ENCODE measurements around the gene FGD2.

FGD2 gene

DNA sequence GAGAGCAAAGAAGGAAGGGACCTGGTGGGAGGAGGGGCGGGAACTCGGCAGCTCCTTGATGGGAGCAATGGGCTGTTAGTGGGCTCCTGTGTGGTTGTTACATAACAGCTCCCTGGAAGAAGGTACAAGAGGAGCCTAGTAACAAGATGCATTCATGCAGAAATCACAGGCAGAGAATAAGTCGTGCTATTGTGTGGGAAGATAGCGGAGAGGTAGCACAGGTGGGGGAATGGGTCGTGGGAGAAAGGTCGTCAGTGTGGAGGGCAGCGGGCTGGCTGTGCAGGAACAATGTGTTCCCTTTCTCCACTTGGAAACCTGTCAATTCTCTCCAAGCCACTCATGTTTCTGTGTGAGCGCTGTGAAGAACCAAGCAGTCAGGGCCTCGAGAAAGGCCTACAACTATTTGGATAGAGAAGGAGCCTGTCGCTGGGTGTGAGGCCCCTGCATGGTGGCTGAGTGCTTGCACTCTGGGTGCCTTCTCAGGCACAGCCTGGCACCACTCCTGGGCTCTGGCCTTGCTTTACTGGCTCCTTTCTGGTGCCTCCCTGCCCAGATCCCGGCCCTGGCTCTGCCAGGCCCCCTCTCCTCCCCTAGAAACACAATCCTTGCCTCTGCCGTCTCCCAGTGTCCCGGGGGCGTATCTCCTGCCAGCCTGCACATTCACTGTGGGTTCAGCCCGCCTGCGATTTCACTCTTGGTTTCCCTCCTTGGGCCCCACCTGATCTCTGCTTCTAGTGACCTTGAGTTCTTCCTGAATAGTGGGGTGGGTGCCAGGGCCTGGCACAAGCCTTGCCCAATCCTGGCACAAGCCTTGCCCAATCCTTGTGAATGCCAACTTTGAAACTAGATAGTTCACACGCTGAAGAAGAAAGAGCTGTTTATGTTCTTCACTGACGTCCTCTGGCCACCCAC is 7.4 kb upstream of the FGD2 start:
- DNase-seq (ENCODE audit: low read depth) = no peak
- H3K4me3 ChIP-seq (ENCODE audit: control insufficient read depth, low read depth, low read length) = no peak overlapping the region
- TF ChIP-seq, protein P1, sequence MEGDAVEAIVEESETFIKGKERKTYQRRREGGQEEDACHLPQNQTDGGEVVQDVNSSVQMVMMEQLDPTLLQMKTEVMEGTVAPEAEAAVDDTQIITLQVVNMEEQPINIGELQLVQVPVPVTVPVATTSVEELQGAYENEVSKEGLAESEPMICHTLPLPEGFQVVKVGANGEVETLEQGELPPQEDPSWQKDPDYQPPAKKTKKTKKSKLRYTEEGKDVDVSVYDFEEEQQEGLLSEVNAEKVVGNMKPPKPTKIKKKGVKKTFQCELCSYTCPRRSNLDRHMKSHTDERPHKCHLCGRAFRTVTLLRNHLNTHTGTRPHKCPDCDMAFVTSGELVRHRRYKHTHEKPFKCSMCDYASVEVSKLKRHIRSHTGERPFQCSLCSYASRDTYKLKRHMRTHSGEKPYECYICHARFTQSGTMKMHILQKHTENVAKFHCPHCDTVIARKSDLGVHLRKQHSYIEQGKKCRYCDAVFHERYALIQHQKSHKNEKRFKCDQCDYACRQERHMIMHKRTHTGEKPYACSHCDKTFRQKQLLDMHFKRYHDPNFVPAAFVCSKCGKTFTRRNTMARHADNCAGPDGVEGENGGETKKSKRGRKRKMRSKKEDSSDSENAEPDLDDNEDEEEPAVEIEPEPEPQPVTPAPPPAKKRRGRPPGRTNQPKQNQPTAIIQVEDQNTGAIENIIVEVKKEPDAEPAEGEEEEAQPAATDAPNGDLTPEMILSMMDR (IDR thresholded peaks at IDR 0.05; ENCODE audit: control insufficient read depth, insufficient read depth, low read depth, low read length, missing control alignments) = no peak

DNA sequence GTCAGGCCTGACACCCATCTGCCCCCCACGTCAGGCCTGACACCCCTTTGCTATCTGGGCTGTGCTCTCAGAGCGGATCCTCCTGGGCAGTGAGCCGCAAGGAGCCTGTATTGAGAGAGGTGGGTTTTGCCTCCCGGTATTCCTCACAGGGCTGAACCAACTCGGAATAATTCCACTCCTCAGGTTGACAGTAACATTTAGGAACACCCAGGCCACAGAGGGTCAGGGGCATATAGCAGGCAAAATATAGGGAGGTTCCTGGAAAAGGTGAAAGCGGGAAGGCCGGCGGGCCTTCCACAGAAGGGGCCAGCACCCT is 6.8 kb upstream of the FGD2 start:
- TF ChIP-seq, protein P1 (IDR thresholded peaks at IDR 0.05; ENCODE audit: control insufficient read depth, insufficient read depth, low read depth, low read length, missing control alignments) = no peak
- no peak overlapping the region for H3K4me3 ChIP-seq (ENCODE audit: control insufficient read depth, low read depth, low read length)
- DNase-seq (ENCODE audit: low read depth) = no peak

DNA sequence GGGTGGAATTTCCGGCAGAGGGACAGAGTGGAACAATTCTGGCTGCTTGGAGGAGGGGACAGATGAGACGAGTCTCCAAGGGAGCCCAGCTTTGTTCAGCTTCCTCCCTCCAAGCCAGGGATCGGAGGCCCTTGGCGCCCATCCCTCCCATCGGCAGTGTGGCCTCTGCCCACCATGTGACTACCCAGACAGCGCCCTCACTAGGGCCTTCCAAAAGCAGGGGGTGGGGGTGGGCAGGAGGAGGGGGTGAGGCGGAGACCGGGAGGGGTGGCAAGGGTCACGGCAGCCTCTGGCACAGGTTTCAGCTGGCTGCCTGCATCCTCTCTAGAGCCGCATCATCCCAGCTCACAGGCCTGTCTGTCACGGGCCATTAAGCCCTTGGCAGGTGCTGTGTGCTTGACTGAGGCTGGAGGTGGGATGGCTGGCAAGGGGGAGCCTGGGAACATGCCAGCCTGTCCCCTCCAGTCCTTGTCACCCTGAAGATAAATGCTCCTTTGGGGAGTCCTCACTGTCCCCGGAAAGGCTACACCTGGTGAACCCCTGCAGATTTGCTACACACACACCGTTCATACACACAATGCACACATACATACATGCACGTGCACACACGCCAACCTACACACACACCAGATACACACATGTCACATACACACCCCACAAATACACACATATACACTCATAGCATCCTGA is 6.2 kb upstream of the FGD2 start:
- TF ChIP-seq, protein P1 (IDR thresholded peaks at IDR 0.05; ENCODE audit: control insufficient read depth, insufficient read depth, low read depth, low read length, missing control alignments) = no peak
- H3K4me3 ChIP-seq (ENCODE audit: control insufficient read depth, low read depth, low read length) = no peak overlapping the region
- no peak for DNase-seq (ENCODE audit: low read depth)

DNA sequence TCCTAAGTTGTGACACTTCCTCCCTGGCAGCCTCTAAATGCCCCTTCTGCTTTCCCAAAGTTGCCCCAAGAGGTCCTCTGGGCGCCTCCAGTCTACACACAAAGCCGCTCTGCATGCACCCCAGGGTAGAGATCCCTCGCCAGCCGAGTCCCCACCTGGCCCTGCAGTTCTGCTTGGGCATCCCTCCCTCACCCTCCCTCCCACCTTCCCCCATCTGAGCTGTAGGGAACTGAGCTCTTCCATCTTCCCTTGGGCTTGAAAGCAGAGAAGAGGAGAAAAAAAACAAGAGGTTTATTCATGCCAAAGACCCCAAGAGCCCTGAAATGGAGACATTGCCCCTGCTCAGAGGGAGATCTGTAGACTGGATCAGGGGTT is 5.7 kb upstream of the FGD2 start:
- TF ChIP-seq, protein P1 (IDR thresholded peaks at IDR 0.05; ENCODE audit: control insufficient read depth, insufficient read depth, low read depth, low read length, missing control alignments) = no peak
- DNase-seq (ENCODE audit: low read depth) = no peak
- no peak overlapping the region for H3K4me3 ChIP-seq (ENCODE audit: control insufficient read depth, low read depth, low read length)

DNA sequence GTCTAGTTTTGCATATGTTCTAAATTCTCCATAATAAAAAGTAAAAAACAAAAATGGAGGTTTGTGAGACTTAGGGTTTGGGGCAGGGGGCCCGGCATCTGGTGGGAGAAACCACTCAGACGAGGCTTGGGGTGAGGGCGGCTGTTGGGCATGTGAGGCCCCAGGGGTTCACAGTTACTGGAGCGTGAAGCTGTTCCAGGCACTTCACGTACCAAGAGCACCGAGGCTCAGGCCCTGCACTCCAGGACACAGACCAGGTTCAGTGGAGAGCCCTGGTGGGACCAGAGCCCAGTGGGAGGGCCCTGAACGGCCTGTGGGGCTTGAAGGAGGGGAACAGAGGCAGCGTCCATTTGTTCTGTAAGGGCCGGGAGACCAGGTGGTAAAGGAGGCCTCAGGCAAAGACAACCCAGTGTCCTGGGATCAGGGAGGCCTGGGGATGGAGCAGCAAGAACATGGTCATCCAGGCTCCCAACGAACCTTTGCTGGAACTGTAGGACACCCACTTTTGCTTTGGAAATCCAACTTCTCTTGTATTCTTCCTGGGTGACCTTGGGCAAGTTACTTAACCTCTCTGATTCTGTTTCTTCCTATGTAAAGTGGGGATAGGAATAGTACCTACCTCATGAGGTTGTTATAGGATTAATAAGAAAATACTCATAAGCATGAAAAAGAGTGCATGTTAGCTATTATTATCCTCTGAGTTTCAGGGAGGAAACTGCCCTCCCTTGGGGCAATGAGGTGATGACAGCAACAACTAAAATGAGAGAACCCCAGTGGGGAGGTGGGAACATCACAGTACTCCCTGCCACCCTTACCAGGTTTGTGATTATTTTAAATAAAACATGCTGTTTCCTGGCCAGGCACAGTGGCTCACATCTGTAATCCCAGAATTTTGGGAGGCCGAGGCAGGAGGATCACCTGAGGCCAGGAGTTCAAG is 1.1 kb upstream of the FGD2 start:
- TF ChIP-seq, protein P1 (IDR thresholded peaks at IDR 0.05; ENCODE audit: control insufficient read depth, insufficient read depth, low read depth, low read length, missing control alignments) = no peak
- H3K4me3 ChIP-seq (ENCODE audit: control insufficient read depth, low read depth, low read length) = no peak overlapping the region
- DNase-seq (ENCODE audit: low read depth) = no peak

DNA sequence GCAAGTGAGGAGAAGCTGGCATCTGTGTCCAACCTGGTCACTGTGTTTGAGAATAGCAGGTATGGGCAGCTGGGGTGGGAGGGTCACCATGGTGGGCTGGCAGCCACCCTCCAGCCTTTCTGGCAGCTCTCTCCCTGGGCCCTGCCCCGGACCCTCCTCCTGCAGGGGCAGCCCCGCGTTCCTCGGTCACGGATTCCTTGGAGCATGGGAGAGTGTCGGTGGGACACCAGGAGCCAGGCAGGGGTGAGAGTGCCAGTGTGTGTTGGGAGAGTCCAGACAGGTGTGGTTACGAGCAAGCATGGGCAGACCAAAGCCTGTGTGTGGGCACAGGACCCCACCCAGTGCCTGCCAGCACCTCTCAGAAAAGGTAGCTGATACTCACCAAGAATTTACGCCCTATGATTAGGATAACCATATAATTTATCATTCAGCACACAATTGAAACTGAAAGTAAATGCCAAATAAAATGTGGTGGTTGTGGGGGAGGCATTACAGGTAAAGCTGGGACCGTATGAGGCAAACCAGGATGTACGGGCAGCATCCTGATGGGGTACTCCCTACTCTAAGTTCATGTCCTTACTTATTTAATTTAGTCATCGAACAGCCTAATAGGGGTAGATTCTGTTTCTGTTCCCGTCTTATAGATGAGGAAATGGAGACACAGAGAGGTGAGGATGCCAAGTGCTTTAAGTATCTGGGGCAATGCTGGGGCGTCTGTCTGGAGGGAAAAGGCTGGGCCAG is 542 bp downstream of the FGD2 start:
- DNase-seq (ENCODE audit: low read depth) = no peak

More for the DNA sequence above, 542 bp downstream of the FGD2 start:
- TF ChIP-seq, protein P1 (IDR thresholded peaks at IDR 0.05; ENCODE audit: control insufficient read depth, insufficient read depth, low read depth, low read length, missing control alignments) = no peak
- H3K4me3 ChIP-seq (ENCODE audit: control insufficient read depth, low read depth, low read length) = no peak overlapping the region

Data from AG09309 (cell line).